ENCODE measurements around the gene FAM3D.

- no peak for TF ChIP-seq CTCF (IDR thresholded peaks at IDR 0.05; ENCODE audit: low read depth, low read length)
- no peak for TF ChIP-seq EZH2phosphoT487 (IDR thresholded peaks at IDR 0.05; ENCODE audit: low read depth)
Measured at GRCh38 chr3:58658508-58658907, 8.1 kb downstream of the FAM3D start.

Data from OCI-LY3 (cell line).